H9 (cell line): Measurements from ENCODE around the gene TMBIM1. TPM values are rescaled to one million over a fixed set of nuclear protein-coding genes. Genes with fewer than 3 reads are reported as not detected.
A peak's percentile ranks its signal among the peaks of the same experiment; 100 is the strongest.

ENCODE experiments used
- DNase-seq: peaks from one replicate; pipeline ENCODE4 v3.0.0-alpha.2; 2017
- H2AFZ ChIP-seq: one replicate; pipeline ENCODE4 v1.6.1; 2013; ENCODE audit warnings: mild to moderate bottlenecking, low read length, control low read depth, moderate library complexity
- H2AK5ac ChIP-seq: 2 replicates; pipeline ENCODE4 v1.6.1; 2013; ENCODE audit warnings: low read length, control low read depth, mixed read lengths; ENCODE audit not compliant: insufficient read length
- H2BK120ac ChIP-seq: one replicate; pipeline ENCODE4 v1.6.1; 2013; ENCODE audit warnings: low read depth, mild to moderate bottlenecking, low read length, control low read depth, inconsistent platforms; ENCODE audit not compliant: poor library complexity, severe bottlenecking
- H2BK12ac ChIP-seq: 2 replicates; pipeline ENCODE4 v1.6.1; 2013; ENCODE audit warnings: low read length, control low read depth, mixed read lengths, low read depth; ENCODE audit not compliant: insufficient read length
- H2BK15ac ChIP-seq: 2 replicates; pipeline ENCODE4 v1.6.1; 2013; ENCODE audit warnings: low read depth, low read length, control low read depth
- H2BK20ac ChIP-seq: one replicate; pipeline ENCODE4 v1.6.1; 2013; ENCODE audit warnings: low read depth, mild to moderate bottlenecking, low read length, control low read depth, inconsistent platforms; ENCODE audit not compliant: poor library complexity, severe bottlenecking
- H2BK5ac ChIP-seq: 2 replicates; pipeline ENCODE4 v1.6.1; 2013; ENCODE audit warnings: low read length, control low read depth, mixed read lengths; ENCODE audit not compliant: insufficient read length
- H3K14ac ChIP-seq: 2 replicates; pipeline ENCODE4 v1.6.1; 2013; ENCODE audit warnings: low read length, control low read depth; ENCODE audit not compliant: insufficient read depth
- H3K18ac ChIP-seq: 2 replicates; pipeline ENCODE4 v1.6.1; 2013; ENCODE audit warnings: low read depth, mild to moderate bottlenecking, mixed read lengths, low read length, control low read depth; ENCODE audit not compliant: insufficient read length
- H3K23ac ChIP-seq: 2 replicates; pipeline ENCODE4 v1.6.1; 2013; ENCODE audit warnings: low read length, control low read depth, mixed read lengths, low read depth; ENCODE audit not compliant: insufficient read length
- H3K23me2 ChIP-seq: 2 replicates; pipeline ENCODE4 v1.6.1; 2013; ENCODE audit warnings: low read depth, mild to moderate bottlenecking, mixed read lengths, low read length, control low read depth; ENCODE audit not compliant: insufficient read length, poor library complexity, severe bottlenecking
- H3K27ac ChIP-seq: 2 replicates; pipeline ENCODE4 v1.5.1; 2013; ENCODE audit warnings: low read length, control low read depth, mixed read lengths, low read depth; ENCODE audit not compliant: insufficient read length
- H3K27me3 ChIP-seq: 2 replicates; pipeline ENCODE4 v1.6.1; 2013; ENCODE audit warnings: low read length, control low read depth, inconsistent platforms; ENCODE audit not compliant: insufficient read depth
- H3K4ac ChIP-seq: 2 replicates; pipeline ENCODE4 v1.6.1; 2013; ENCODE audit warnings: low read depth, mild to moderate bottlenecking, control low read depth, inconsistent platforms, low read length, moderate library complexity
- H3K4me1 ChIP-seq: 2 replicates; pipeline ENCODE4 v1.6.1; 2013; ENCODE audit warnings: low read length, control low read depth, inconsistent platforms; ENCODE audit not compliant: insufficient read depth
- H3K4me2 ChIP-seq: 2 replicates; pipeline ENCODE4 v1.6.1; 2013; ENCODE audit warnings: low read length, control low read depth, mixed read lengths; ENCODE audit not compliant: insufficient read length, insufficient read depth
- H3K56ac ChIP-seq: 2 replicates; pipeline ENCODE4 v1.6.1; 2013; ENCODE audit warnings: low read depth, mild to moderate bottlenecking, mixed read lengths, low read length, control low read depth; ENCODE audit not compliant: insufficient read length
- H3K79me1 ChIP-seq: 2 replicates; pipeline ENCODE4 v1.6.1; 2013; ENCODE audit warnings: low read depth, mild to moderate bottlenecking, moderate library complexity, low read length, control low read depth, inconsistent platforms; ENCODE audit not compliant: insufficient read depth, poor library complexity, severe bottlenecking
- H3K79me2 ChIP-seq: 2 replicates; pipeline ENCODE4 v1.6.1; 2013; ENCODE audit warnings: low read length, control low read depth, inconsistent platforms; ENCODE audit not compliant: insufficient read depth
- H3K9ac ChIP-seq: 2 replicates; pipeline ENCODE4 v1.6.1; 2013; ENCODE audit warnings: low read length, control low read depth, mixed read lengths; ENCODE audit not compliant: insufficient read length; ENCODE audit errors: extremely low read depth
- H3K9me3 ChIP-seq: one replicate; pipeline ENCODE4 v1.6.1; 2013; ENCODE audit warnings: low read depth, low read length, inconsistent platforms; ENCODE audit not compliant: control insufficient read depth
- H3T11ph ChIP-seq: one replicate; pipeline ENCODE4 v1.6.1; 2013; ENCODE audit warnings: mild to moderate bottlenecking, low read length, control low read depth, inconsistent platforms
- H4K20me1 ChIP-seq: one replicate; pipeline ENCODE4 v1.6.1; 2013; ENCODE audit not compliant: control insufficient read depth, insufficient read length, insufficient read depth
- H4K5ac ChIP-seq: 2 replicates; pipeline ENCODE4 v1.6.1; 2013; ENCODE audit warnings: low read depth, mild to moderate bottlenecking, mixed read lengths, low read length, control low read depth; ENCODE audit not compliant: insufficient read length
- H4K8ac ChIP-seq: replicated peaks from 2 replicates; pipeline ENCODE4 v1.6.1; 2013; ENCODE audit warnings: low read length, control low read depth, mixed read lengths, low read depth; ENCODE audit not compliant: insufficient read length
- H4K91ac ChIP-seq: 2 replicates; pipeline ENCODE4 v1.6.1; 2013; ENCODE audit warnings: low read depth, mild to moderate bottlenecking, moderate library complexity, mixed read lengths, low read length, control low read depth; ENCODE audit not compliant: insufficient read length
- H3K27ac Mint-ChIP-seq, 3 experiments: 2 replicates in 2 of 3; 3 replicates in 1 of 3; pipeline ENCODE4 v1.8.0; 2020 to 2021; ENCODE audit warnings: mixed read lengths in 3 of 3, mild to moderate bottlenecking in 1 of 3, moderate library complexity in 1 of 3
- H3K27me3 Mint-ChIP-seq: 2 replicates; pipeline ENCODE4 v1.8.0; 2021; ENCODE audit warnings: low read depth, mild to moderate bottlenecking, moderate library complexity, mixed read lengths
- H3K36me3 Mint-ChIP-seq, 3 experiments: 2 replicates in 2 of 3; 3 replicates in 1 of 3; pipeline ENCODE4 v1.8.0; 2020 to 2021; ENCODE audit warnings: low read depth in 3 of 3, mixed read lengths in 3 of 3; ENCODE audit not compliant: insufficient read depth in 1 of 3
- H3K4me1 Mint-ChIP-seq, 2 experiments: 2 replicates each; pipeline ENCODE4 v1.8.0; 2020; ENCODE audit warnings: mixed read lengths in 2 of 2
- H3K4me3 Mint-ChIP-seq, 2 experiments: 2 replicates in 1 of 2; 3 replicates in 1 of 2; pipeline ENCODE4 v1.8.0; 2020 to 2021; ENCODE audit warnings: mild to moderate bottlenecking in 2 of 2, mixed read lengths in 2 of 2, moderate library complexity in 1 of 2
- H3K9me3 Mint-ChIP-seq, 2 experiments: 2 replicates in 1 of 2; 3 replicates in 1 of 2; pipeline ENCODE4 v1.8.0; 2020; ENCODE audit warnings: mild to moderate bottlenecking in 2 of 2, mixed read lengths in 2 of 2, moderate library complexity in 1 of 2
- CTCF ChIP-seq: fragments of 200-600 bp; sonication (generic); conservative IDR thresholded peaks from 3 replicates; pipeline ENCODE4 v1.8.0; 2021; ENCODE audit warnings: antibody characterized with exemption, mild to moderate bottlenecking
- WGBS: extraction: QIAGEN DNeasy Blood & Tissue Kit; methylation state at CpG from one replicate; pipeline ENCODE4 v1.1.7; 2013; ENCODE audit warnings: missing lambda C conversion rate, low lambda C conversion rate, mixed read lengths; ENCODE audit not compliant: insufficient read length; ENCODE audit errors: extremely low coverage; 5-methylcytosine and 5-hydroxymethylcytosine counted together
- total RNA-seq: library from RNA; stranded (reverse); gene quantifications from 2 replicates; pipeline ENCODE4 v1.2.1, GENCODE V29; 2021

TMBIM1 gene
- total RNA-seq, 1 experiment from 2014 or later = 17.4 TPM

GRCh38 chr2:218284106-218284811 lies 8.0 kb downstream of the TMBIM1 start:
- Mint-ChIP-seq H3K4me1 (peaks cover 16% of the 10 kb centered on the region in 2 experiments), H3K9me3 (no peaks in the 10 kb centered on the region; a peak in 1 of 5 replicates), H3K4me3 (no peak overlapping the region), H3K36me3 (peaks cover 2 to 15% (median 14%) of the 10 kb centered on the region in 3 experiments; a peak in 6 of 7 replicates), H3K27ac (peak overlapping the region in 1 of 3 experiments; percentile 77; a peak in 1 of 7 replicates), H3K27me3 (no peaks in the 10 kb centered on the region)
- Histone ChIP-seq H3K23me2 (no peaks in the 10 kb centered on the region), H2BK120ac (no peak overlapping the region), H3K79me1 (no peaks in the 10 kb centered on the region), H2BK15ac (no peak overlapping the region), H4K91ac (no peak overlapping the region), H3K79me2 (no peaks in the 10 kb centered on the region), H3K23ac (no peak overlapping the region), H3K56ac (no peak overlapping the region), H3K9me3 (no peaks in the 10 kb centered on the region), H2AK5ac (no peak overlapping the region), H3K4me2 (no peak overlapping the region), H3K9ac (no peak overlapping the region), H3K14ac (no peak overlapping the region), H3K4me1 (peaks cover 3% of the 10 kb centered on the region; the same call in 1 of the 2 replicates), H4K8ac (no peak overlapping the region), H3K18ac (no peak overlapping the region), H3T11ph (no peak overlapping the region), H3K4ac (no peak overlapping the region), H2AFZ (no peak overlapping the region), H2BK5ac (no peak overlapping the region), H3K27me3 (no peaks in the 10 kb centered on the region), H4K20me1 (no peaks in the 10 kb centered on the region), H3K27ac (no peak overlapping the region), H2BK12ac (no peak overlapping the region), H2BK20ac (no peak overlapping the region), H4K5ac (no peak overlapping the region)
- no CpG with 5 or more reads among the region's 16 CpGs for WGBS
- no peak for TF ChIP-seq CTCF
- no peak for DNase-seq
